SK-N-SH (cell line): ENCODE measurements around the gene PYGO2. TPM values are rescaled to one million over a fixed set of nuclear protein-coding genes. Genes with fewer than 3 reads are reported as not detected.

Experiments
- CTCF ChIA-PET: fragments of 300-600, 350-600 bp; formaldehyde crosslinking; extraction: SDS; loops from one replicate; lab custom pipeline; 2021; lab: Yijun Ruan, JAX
- POLR2A ChIA-PET: fragments of 350-600 bp; sonication (Branson Sonifier 250); formaldehyde crosslinking; extraction: SDS; loops from one replicate; lab custom pipeline; 2020; ENCODE audit warnings: antibody characterized with exemption, inconsistent platforms; lab: Yijun Ruan, JAX
- DNase-seq: peaks from one replicate; pipeline ENCODE4 v3.0.0; 2012
- H2AFZ ChIP-seq: fragments of 200-600 bp; sonication (generic); 2 replicates; pipeline ENCODE4 v1.8.1; 2016; ENCODE audit warnings: antibody characterized with exemption, mild to moderate bottlenecking, low read depth
- H3F3A ChIP-seq: fragments of 200-600 bp; sonication (generic); replicated peaks from 2 replicates; pipeline ENCODE3; 2016; ENCODE audit warnings: antibody characterized with exemption, mild to moderate bottlenecking; ENCODE audit not compliant: insufficient read depth
- H3K27ac ChIP-seq, 2 experiments: fragments of 200-500 bp in 1 of 2; fragments of 200-600 bp in 1 of 2; sonication (Bioruptor generic) in 1 of 2; sonication (generic), shearing (Covaris generic) in 1 of 2; 2 replicates each; pipeline versions ENCODE4 v1.5.1 to v1.6.1; 2014 to 2016; ENCODE audit warnings: low read depth in 2 of 2, inconsistent platforms in 1 of 2, low read length in 1 of 2, mild to moderate bottlenecking in 1 of 2, mixed read lengths in 1 of 2
- H3K27me3 ChIP-seq: fragments of 200-600 bp; sonication (generic), shearing (Covaris generic); 2 replicates; pipeline ENCODE4 v1.6.1; 2016; ENCODE audit warnings: mixed run types; ENCODE audit not compliant: insufficient read depth
- H3K36me3 ChIP-seq, 2 experiments: fragments of 200-500 bp in 1 of 2; fragments of 200-600 bp in 1 of 2; sonication (Bioruptor generic) in 1 of 2; sonication (generic) in 1 of 2; replicated peaks in 1 of 2; 2 replicates each; pipeline versions ENCODE3 to v1.5.1; 2014 to 2016; ENCODE audit warnings: low read length in 1 of 2, mild to moderate bottlenecking in 1 of 2; ENCODE audit not compliant: insufficient read depth in 2 of 2, control insufficient read depth in 1 of 2
- H3K4me1 ChIP-seq, 2 experiments: fragments of 200-500 bp in 1 of 2; fragments of 200-600 bp in 1 of 2; sonication (Bioruptor generic) in 1 of 2; sonication (generic), shearing (Covaris generic) in 1 of 2; 2 replicates each; pipeline versions ENCODE4 v1.5.1 to v1.6.1; 2014 to 2016; ENCODE audit warnings: low read depth in 1 of 2, low read length in 1 of 2, mixed run types in 1 of 2; ENCODE audit not compliant: insufficient read depth in 2 of 2, control insufficient read depth in 1 of 2
- H3K4me2 ChIP-seq: fragments of 200-600 bp; sonication (generic), shearing (Covaris generic); 2 replicates; pipeline ENCODE4 v1.6.1; 2017; ENCODE audit warnings: mixed run types
- H3K4me3 ChIP-seq, 2 experiments: fragments of 200-500 bp in 1 of 2; fragments of 200-600 bp in 1 of 2; sonication (Bioruptor generic) in 1 of 2; sonication (generic), shearing (Covaris generic) in 1 of 2; 2 replicates each; pipeline versions ENCODE4 v1.5.1 to v1.8.1; 2014 to 2016; ENCODE audit warnings: low read depth in 2 of 2, inconsistent platforms in 1 of 2, low read length in 1 of 2, mild to moderate bottlenecking in 1 of 2, mixed read lengths in 1 of 2, moderate library complexity in 1 of 2
- H3K79me2 ChIP-seq: fragments of 200-600 bp; sonication (generic); 2 replicates; pipeline ENCODE4 v1.8.1; 2017; ENCODE audit warnings: mild to moderate bottlenecking; ENCODE audit not compliant: insufficient read depth
- H3K9ac ChIP-seq: fragments of 200-600 bp; sonication (generic); 2 replicates; pipeline ENCODE4 v1.6.1; 2017; ENCODE audit warnings: mixed run types
- H3K9me2 ChIP-seq: fragments of 200-600 bp; sonication (generic); 2 replicates; pipeline ENCODE4 v1.6.1; 2017; ENCODE audit warnings: mixed run types
- H3K9me3 ChIP-seq: fragments of 200-600 bp; sonication (generic); 2 replicates; pipeline ENCODE4 v1.6.1; 2017; ENCODE audit warnings: mixed run types, mild to moderate bottlenecking, moderate library complexity
- H4K20me1 ChIP-seq: fragments of 200-600 bp; sonication (generic); 2 replicates; pipeline ENCODE4 v1.6.1; 2017; ENCODE audit warnings: mild to moderate bottlenecking, mixed run types; ENCODE audit not compliant: insufficient read depth
- CHD2 ChIP-seq: fragments of 150-350 bp; IDR thresholded peaks from 2 replicates; pipeline ENCODE4 v1.6.1; 2018; ENCODE audit warnings: low read length; ENCODE audit not compliant: partially characterized antibody
- FOXJ3 ChIP-seq: sonication (generic); formaldehyde crosslinking; IDR thresholded peaks from 2 replicates; pipeline ENCODE4 v1.5.1; 2020; ENCODE audit warnings: mild to moderate bottlenecking, missing genetic modification reagents
- FOXM1 ChIP-seq: IDR thresholded peaks from 2 replicates; pipeline ENCODE4 v1.4.0; 2012; ENCODE audit warnings: low read depth, mild to moderate bottlenecking
- MEF2A ChIP-seq: IDR thresholded peaks from 2 replicates; pipeline ENCODE4 v1.4.0; 2012; ENCODE audit warnings: low read depth, borderline replicate concordance
- NFIC ChIP-seq: IDR thresholded peaks from 2 replicates; pipeline ENCODE4 v1.4.0; 2012; ENCODE audit warnings: borderline replicate concordance
- NRF1 ChIP-seq: IDR thresholded peaks from 2 replicates; pipeline ENCODE4 v1.6.1; 2012; ENCODE audit warnings: low read depth, mild to moderate bottlenecking, low read length
- RAD21 ChIP-seq: IDR thresholded peaks from 2 replicates; pipeline ENCODE4 v1.6.1; 2012; ENCODE audit warnings: mild to moderate bottlenecking, low read length
- RCOR1 ChIP-seq: fragments of 150-350 bp; IDR thresholded peaks from 2 replicates; pipeline ENCODE4 v1.6.1; 2017; ENCODE audit warnings: antibody characterized with exemption, low read length
- TAF1 ChIP-seq: IDR thresholded peaks from 2 replicates; pipeline ENCODE4 v1.6.1; 2012; ENCODE audit warnings: low read depth, mild to moderate bottlenecking, low read length, moderate library complexity, borderline replicate concordance
- TEAD4 ChIP-seq: IDR thresholded peaks from 2 replicates; pipeline ENCODE4 v1.4.0; 2012; ENCODE audit warnings: mild to moderate bottlenecking, borderline replicate concordance; ENCODE audit not compliant: insufficient read depth
- WGBS: methylation state at CpG from one replicate; pipeline ENCODE4 v1.1.6; 2017; ENCODE audit warnings: low lambda C conversion rate; 5-methylcytosine and 5-hydroxymethylcytosine counted together
- polyA plus RNA-seq, 3 experiments: library from polyadenylated mRNA; depleted of rRNA; stranded (reverse); fragments of >200 nt; gene quantifications; 2 replicates each; pipeline ENCODE4 v1.2.3, GENCODE V29; 2012
- TF ChIP-seq, protein P1 (sequence below): IDR thresholded peaks from 2 replicates; pipeline ENCODE4 v1.4.0; 2012; ENCODE audit warnings: low read depth
- TF ChIP-seq, protein P2 (sequence below): fragments of 150-350 bp; IDR thresholded peaks from 2 replicates; pipeline ENCODE4 v1.6.1; 2016; ENCODE audit warnings: mild to moderate bottlenecking, low read depth, low read length
- TF ChIP-seq, protein P3 (sequence below): IDR thresholded peaks from 2 replicates; pipeline ENCODE4 v1.6.1; 2012; ENCODE audit warnings: mild to moderate bottlenecking, low read depth, low read length, moderate library complexity

PYGO2 gene
- polyA plus RNA-seq, 1 of the 3 experiments (the other 2 are of a cell fraction), result 23.3 TPM

DNA sequence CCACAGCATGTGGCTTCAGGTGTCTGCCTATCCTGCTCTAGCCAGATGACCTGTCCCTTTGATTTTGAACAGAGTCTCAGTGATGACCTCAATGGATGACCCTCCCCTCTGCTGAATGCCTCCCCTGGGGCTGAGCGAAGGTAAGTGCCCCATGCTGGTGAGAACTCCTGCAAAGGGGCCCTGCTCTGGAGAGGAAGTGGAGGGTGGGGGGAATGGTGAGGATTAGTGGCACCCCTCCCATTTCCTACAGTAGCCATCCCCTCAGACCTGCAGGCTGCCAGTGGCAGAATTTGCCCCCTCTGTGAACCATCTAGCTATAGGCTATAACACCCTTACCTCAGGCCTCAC lies 21.4 kb downstream of the PYGO2 start:
- Histone ChIP-seq H3K9me2 (no peaks in the 10 kb centered on the region), H3K27ac (no peak overlapping the region), H3K36me3 (peaks cover 0 to 2% of the 10 kb centered on the region in 2 experiments), H3K9me3 (no peaks in the 10 kb centered on the region), H3K4me2 (no peak overlapping the region)
- CTCF ChIA-PET, result interaction anchor here (1.6 to 6.6 kb wide), 6 partner anchors 16 to 271 kb away, joined by 5 to 34 read pairs (median 7); partner anchors contain the start of gene PBXIP1
- POLR2A ChIA-PET, result interaction anchor here (0.7 kb wide), 1 partner anchor 25 kb away, joined by 3 read pairs; no protein-coding TSS in a partner anchor
- WGBS, result 89% methylated on average over 1 of the region's 1 CpG
- TF ChIP-seq TEAD4 (no peak), MEF2A (no peak), NRF1 (no peak), NFIC (no peak), RAD21 (no peak), FOXJ3 (CRISPR knock-in tag) (no peak), TAF1 (no peak), FOXM1 (no peak), RCOR1 (no peak), CHD2 (no peak)
- TF ChIP-seq, protein P1, sequence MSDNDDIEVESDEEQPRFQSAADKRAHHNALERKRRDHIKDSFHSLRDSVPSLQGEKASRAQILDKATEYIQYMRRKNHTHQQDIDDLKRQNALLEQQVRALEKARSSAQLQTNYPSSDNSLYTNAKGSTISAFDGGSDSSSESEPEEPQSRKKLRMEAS, result no peak
- TF ChIP-seq, protein P2, sequence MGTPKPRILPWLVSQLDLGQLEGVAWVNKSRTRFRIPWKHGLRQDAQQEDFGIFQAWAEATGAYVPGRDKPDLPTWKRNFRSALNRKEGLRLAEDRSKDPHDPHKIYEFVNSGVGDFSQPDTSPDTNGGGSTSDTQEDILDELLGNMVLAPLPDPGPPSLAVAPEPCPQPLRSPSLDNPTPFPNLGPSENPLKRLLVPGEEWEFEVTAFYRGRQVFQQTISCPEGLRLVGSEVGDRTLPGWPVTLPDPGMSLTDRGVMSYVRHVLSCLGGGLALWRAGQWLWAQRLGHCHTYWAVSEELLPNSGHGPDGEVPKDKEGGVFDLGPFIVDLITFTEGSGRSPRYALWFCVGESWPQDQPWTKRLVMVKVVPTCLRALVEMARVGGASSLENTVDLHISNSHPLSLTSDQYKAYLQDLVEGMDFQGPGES, result no peak
- TF ChIP-seq, protein P3, sequence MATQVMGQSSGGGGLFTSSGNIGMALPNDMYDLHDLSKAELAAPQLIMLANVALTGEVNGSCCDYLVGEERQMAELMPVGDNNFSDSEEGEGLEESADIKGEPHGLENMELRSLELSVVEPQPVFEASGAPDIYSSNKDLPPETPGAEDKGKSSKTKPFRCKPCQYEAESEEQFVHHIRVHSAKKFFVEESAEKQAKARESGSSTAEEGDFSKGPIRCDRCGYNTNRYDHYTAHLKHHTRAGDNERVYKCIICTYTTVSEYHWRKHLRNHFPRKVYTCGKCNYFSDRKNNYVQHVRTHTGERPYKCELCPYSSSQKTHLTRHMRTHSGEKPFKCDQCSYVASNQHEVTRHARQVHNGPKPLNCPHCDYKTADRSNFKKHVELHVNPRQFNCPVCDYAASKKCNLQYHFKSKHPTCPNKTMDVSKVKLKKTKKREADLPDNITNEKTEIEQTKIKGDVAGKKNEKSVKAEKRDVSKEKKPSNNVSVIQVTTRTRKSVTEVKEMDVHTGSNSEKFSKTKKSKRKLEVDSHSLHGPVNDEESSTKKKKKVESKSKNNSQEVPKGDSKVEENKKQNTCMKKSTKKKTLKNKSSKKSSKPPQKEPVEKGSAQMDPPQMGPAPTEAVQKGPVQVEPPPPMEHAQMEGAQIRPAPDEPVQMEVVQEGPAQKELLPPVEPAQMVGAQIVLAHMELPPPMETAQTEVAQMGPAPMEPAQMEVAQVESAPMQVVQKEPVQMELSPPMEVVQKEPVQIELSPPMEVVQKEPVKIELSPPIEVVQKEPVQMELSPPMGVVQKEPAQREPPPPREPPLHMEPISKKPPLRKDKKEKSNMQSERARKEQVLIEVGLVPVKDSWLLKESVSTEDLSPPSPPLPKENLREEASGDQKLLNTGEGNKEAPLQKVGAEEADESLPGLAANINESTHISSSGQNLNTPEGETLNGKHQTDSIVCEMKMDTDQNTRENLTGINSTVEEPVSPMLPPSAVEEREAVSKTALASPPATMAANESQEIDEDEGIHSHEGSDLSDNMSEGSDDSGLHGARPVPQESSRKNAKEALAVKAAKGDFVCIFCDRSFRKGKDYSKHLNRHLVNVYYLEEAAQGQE, result no peak
- TF ChIP-seq, all 33 proteins: peak for 0
- Histone ChIP-seq H3K4me3 (no peak overlapping the region), H3K4me1 (peaks cover 20 to 35% of the 10 kb centered on the region in 2 experiments; a peak in 3 of 4 replicates), H3K27me3 (no peaks in the 10 kb centered on the region), H2AFZ (no peak overlapping the region), H3K9ac (no peak overlapping the region), H3K79me2 (peaks cover 10% of the 10 kb centered on the region; the same call in 1 of the 2 replicates), H4K20me1 (no peaks in the 10 kb centered on the region), H3F3A (peaks cover 19% of the 10 kb centered on the region)
- no peak for DNase-seq
